K562 (cell line): ENCODE results near the gene PAN2. TPM values are rescaled to one million over a fixed set of nuclear protein-coding genes. Genes with fewer than 3 reads are reported as not detected.

Experiments
- E2F8 ChIP-seq: fragments of 450-650 bp; IDR thresholded peaks from 2 replicates; pipeline ENCODE4 v1.7.1; 2018; ENCODE audit warnings: mild to moderate bottlenecking, low read depth; ENCODE audit not compliant: partially characterized antibody
- ETV5 ChIP-seq: sonication (generic); formaldehyde crosslinking; IDR thresholded peaks from 2 replicates; pipeline ENCODE4 v1.4.0; 2020; ENCODE audit warnings: low read depth, mild to moderate bottlenecking, missing genetic modification reagents
- GATAD2A ChIP-seq: fragments of 450-650 bp; IDR thresholded peaks from 2 replicates; pipeline ENCODE4 v1.6.1; 2017
- KDM2B ChIP-seq: fragments of 250-450 bp; sonication (Bioruptor Pico); IDR thresholded peaks from 2 replicates; pipeline ENCODE4 v1.8.0; 2021; ENCODE audit warnings: mild to moderate bottlenecking, moderate library complexity
- NFATC3 ChIP-seq: fragments of 450-650 bp; IDR thresholded peaks from 2 replicates; pipeline ENCODE4 v1.6.1; 2017; ENCODE audit warnings: mild to moderate bottlenecking
- PCBP2 ChIP-seq: fragments of 200-400 bp; formaldehyde crosslinking; IDR thresholded peaks from 2 replicates; pipeline ENCODE4 v1.6.1; 2018; ENCODE audit warnings: low read length, low read depth, mild to moderate bottlenecking, moderate library complexity; ENCODE audit not compliant: poor library complexity, severe bottlenecking
- SNIP1 ChIP-seq: fragments of 450-650 bp; IDR thresholded peaks from 2 replicates; pipeline ENCODE4 v1.7.1; 2017; ENCODE audit warnings: low read depth, mild to moderate bottlenecking
- TARDBP ChIP-seq: fragments of 450-650 bp; IDR thresholded peaks from 2 replicates; pipeline ENCODE4 v1.6.1; 2016
- TBL1XR1 ChIP-seq, 2 experiments: IDR thresholded peaks; 2 replicates each; pipeline ENCODE4 v1.6.1; 2012; ENCODE audit warnings: improper control_type of control experiment in 2 of 2, low read length in 2 of 2, mild to moderate bottlenecking in 1 of 2
- TSC22D4 ChIP-seq: fragments of 450-650 bp; IDR thresholded peaks from 2 replicates; pipeline ENCODE4 v1.6.1; 2016; ENCODE audit warnings: missing genetic modification characterization, missing biosample characterization, control low read depth
- ZBTB1 ChIP-seq: sonication (generic); formaldehyde crosslinking; IDR thresholded peaks from 2 replicates; pipeline ENCODE4 v1.8.1; 2023; ENCODE audit warnings: missing genetic modification reagents, low read depth, mild to moderate bottlenecking, borderline replicate concordance
- ZNF12 ChIP-seq: sonication (generic); formaldehyde crosslinking; IDR thresholded peaks from 2 replicates; pipeline ENCODE4 v1.4.0; 2020; ENCODE audit warnings: mild to moderate bottlenecking, missing genetic modification reagents
- ZNF134 ChIP-seq: fragments of 250-450 bp; sonication (Bioruptor Pico); conservative IDR thresholded peaks from 2 replicates; pipeline ENCODE4 v1.4.0; 2020
- ZNF277 ChIP-seq: fragments of 250-450 bp; sonication (Bioruptor Pico); IDR thresholded peaks from 2 replicates; pipeline ENCODE4 v1.8.0; 2022; ENCODE audit warnings: inconsistent platforms, mild to moderate bottlenecking, moderate library complexity, borderline replicate concordance
- ZNF354B ChIP-seq: fragments of 250-450 bp; sonication (Bioruptor Pico); IDR thresholded peaks from 2 replicates; pipeline ENCODE4 v1.4.0; 2020
- ZNF583 ChIP-seq: fragments of 250-450 bp; sonication (Bioruptor Pico); IDR thresholded peaks from 2 replicates; pipeline ENCODE4 v1.4.0; 2020
- ZNF785 ChIP-seq: fragments of 250-450 bp; sonication (Bioruptor Pico); IDR thresholded peaks from 2 replicates; pipeline ENCODE4 v1.4.0; 2020; ENCODE audit warnings: mild to moderate bottlenecking
- polyA plus RNA-seq, 8 experiments: library from polyadenylated mRNA; depleted of rRNA in 4 of 8; stranded (reverse) in 5 of 8; unstranded in 3 of 8; fragments of >200 nt; fragmentation: Nextera tagmentation in 2 of 8; fragmentation: Illumina TruSeq in 1 of 8; extraction: Ambion mirVana in 2 of 8; extraction: Trizol in 1 of 8; gene quantifications; 2 replicates each; pipeline versions ENCODE4 v1.2.1 to v1.2.3, GENCODE V29; 2011 to 2014; ENCODE audit warnings: inconsistent platforms in 1 of 8, missing spikeins in 1 of 8
- total RNA-seq, 7 experiments: library from RNA; depleted of rRNA in 6 of 7; stranded (reverse); fragments of >200 nt in 6 of 7; fragmentation: Illumina TruSeq in 2 of 7; extraction: Trizol in 2 of 7; gene quantifications; 2 replicates each; pipeline versions ENCODE4 v1.2.1 to v1.2.3, GENCODE V29; 2011 to 2021; ENCODE audit warnings: low replicate concordance in 1 of 7
- TF ChIP-seq, protein P1 (sequence below), 2 experiments: IDR thresholded peaks in 1 of 2; conservative IDR thresholded peaks in 1 of 2; 2 replicates each; pipeline ENCODE4 v1.6.1; 2016; ENCODE audit warnings: low read depth in 2 of 2, mild to moderate bottlenecking in 1 of 2, missing compliant biosample characterization in 1 of 2, missing genetic modification characterization in 1 of 2, moderate library complexity in 1 of 2
- TF ChIP-seq, protein P2 (sequence below): fragments of 450-650 bp; formaldehyde crosslinking; IDR thresholded peaks from 2 replicates; pipeline ENCODE4 v1.4.0; 2020; ENCODE audit warnings: mild to moderate bottlenecking, moderate library complexity

PAN2 gene
- total and polyA plus RNA-seq, 9 of the 15 experiments (the other 6 are each of a cell fraction or from before 2014, with no cell fraction given), result 15.0 to 66.1 (median 25.9) TPM

GRCh38 chr12:56300644-56301464 lies 32.9 kb downstream of the PAN2 start (continued):
- TF ChIP-seq, protein P1, sequence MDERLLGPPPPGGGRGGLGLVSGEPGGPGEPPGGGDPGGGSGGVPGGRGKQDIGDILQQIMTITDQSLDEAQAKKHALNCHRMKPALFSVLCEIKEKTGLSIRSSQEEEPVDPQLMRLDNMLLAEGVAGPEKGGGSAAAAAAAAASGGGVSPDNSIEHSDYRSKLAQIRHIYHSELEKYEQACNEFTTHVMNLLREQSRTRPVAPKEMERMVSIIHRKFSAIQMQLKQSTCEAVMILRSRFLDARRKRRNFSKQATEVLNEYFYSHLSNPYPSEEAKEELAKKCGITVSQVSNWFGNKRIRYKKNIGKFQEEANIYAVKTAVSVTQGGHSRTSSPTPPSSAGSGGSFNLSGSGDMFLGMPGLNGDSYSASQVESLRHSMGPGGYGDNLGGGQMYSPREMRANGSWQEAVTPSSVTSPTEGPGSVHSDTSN (CRISPR knock-in tag; IDR thresholded peaks at IDR 0.05; ENCODE audit: low read depth), result no peak
- TF ChIP-seq, protein P1 (tag; conservative IDR thresholded peaks at IDR 0.05; ENCODE audit: low read depth), result no peak
- TF ChIP-seq NFATC3, result no peak
- peak in 1 of 2 experiments; percentile 85; a peak in 2 of 4 replicates for TF ChIP-seq TBL1XR1 (IDR thresholded peaks at IDR 0.05; ENCODE audit: low read length in 2 of 2)
- no peak for TF ChIP-seq ETV5 (CRISPR knock-in tag)
- TF ChIP-seq ZNF134 (CRISPR knock-in tag), result no peak
- TF ChIP-seq, protein P2, sequence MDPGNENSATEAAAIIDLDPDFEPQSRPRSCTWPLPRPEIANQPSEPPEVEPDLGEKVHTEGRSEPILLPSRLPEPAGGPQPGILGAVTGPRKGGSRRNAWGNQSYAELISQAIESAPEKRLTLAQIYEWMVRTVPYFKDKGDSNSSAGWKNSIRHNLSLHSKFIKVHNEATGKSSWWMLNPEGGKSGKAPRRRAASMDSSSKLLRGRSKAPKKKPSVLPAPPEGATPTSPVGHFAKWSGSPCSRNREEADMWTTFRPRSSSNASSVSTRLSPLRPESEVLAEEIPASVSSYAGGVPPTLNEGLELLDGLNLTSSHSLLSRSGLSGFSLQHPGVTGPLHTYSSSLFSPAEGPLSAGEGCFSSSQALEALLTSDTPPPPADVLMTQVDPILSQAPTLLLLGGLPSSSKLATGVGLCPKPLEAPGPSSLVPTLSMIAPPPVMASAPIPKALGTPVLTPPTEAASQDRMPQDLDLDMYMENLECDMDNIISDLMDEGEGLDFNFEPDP (CRISPR knock-in tag), result no peak
- no peak for TF ChIP-seq ZNF583 (CRISPR knock-in tag)
- no peak for TF ChIP-seq KDM2B (CRISPR knock-in tag)
- TF ChIP-seq ZNF354B (CRISPR knock-in tag), result no peak
- no peak for TF ChIP-seq PCBP2
- TF ChIP-seq E2F8, result no peak
- no peak for TF ChIP-seq TARDBP
- no peak for TF ChIP-seq TSC22D4 (tag)
- no peak for TF ChIP-seq ZNF277 (CRISPR knock-in tag)
- peak; percentile 61; the same call in 1 of the 2 replicates for TF ChIP-seq GATAD2A
- no peak for TF ChIP-seq ZNF785 (CRISPR knock-in tag)
- TF ChIP-seq SNIP1, result no peak
- TF ChIP-seq ZNF12 (CRISPR knock-in tag), result no peak
- no peak for TF ChIP-seq ZBTB1
